Kasumi-1 (cell line): ENCODE measurements around the gene PHOX2A.
A peak's percentile ranks its signal among the peaks of the same experiment; 100 is the strongest.
"Not testable (repeated sequence)": the region's sequence is repeated elsewhere in the genome, so short reads cannot be mapped to it uniquely, and the experiment has no call there.

ENCODE experiments used
- DNase-seq, 2 experiments: peaks; one replicate each; lab custom pipeline; 2025; lab: John Stamatoyannopoulos, UW

Gene PHOX2A

DNA sequence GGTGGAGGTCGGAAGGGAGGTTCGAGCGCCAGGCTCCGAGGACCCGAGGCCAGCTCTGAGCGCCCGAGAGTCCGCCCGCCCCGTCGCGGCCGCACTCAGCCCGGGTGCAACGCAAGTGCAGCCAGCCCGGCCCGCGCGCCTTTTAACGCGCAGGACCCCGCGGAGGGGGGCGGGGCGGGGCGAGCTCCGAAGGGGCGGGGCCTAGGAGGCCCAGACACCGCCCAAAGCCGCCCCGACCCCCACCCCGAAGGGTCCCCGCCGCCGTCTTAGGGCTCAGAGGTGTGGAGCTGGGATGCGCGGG, at the start of gene PHOX2A:
TSS of gene PHOX2A (minus strand) at position 117 of the 301 bp plus-strand sequence. CDS start 172 bp downstream, outside the sequence.
- DNase-seq, result no peak

DNA sequence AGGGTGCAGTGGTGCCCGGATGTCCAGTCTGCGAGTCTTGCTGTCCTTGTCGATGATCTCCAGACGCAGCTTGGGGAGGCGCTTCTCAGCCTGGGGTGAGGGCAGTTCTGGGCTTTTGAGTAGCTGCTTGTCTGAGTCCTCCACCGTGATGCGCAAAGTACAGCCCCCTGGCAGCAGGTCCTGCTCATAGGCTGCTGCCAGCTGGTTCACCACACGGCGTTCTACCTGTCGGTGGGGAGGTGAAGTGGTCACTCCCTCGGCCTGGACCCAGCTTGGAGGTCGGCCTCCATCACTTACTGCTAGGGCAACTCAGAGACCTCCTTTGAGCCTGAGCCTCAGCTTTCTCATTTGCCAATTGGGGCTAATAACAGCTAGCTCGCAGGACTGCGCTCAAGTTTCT, 49.4 kb upstream of the PHOX2A start:
- no peak for DNase-seq

DNA sequence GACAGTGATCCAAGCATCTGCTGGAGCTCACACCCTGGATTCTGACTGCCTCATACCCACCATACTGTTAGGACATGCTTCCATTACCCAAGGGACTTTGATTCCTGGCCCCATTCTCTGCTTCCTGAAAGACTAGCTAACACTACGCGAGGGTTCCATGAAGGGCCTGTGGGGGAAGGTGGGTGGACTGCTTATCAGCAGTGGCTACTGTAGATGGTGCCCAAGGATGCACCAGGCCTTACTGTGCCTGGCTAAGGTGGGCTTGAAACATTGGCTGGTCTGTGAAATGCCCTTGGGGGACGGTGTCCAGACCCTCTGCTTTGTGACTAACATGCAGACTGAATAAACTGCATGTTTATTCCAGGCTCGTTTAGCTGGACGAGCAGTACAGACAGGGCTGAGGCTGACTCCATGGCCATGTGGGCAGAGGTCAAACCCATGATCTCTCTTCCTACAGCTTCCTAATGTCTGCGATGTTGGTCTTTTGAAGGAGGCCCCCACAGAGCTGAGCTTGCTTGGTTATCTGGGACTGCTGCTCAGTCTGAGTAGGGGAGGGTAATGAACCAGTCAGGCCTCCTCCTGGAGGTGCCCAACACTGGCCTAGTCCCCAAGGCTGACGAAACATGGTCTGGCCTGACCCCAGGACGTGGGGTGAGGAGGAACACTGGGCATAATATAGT, 48.3 kb upstream of the PHOX2A start:
- no peak for DNase-seq

- peak; percentile 33 to 35 for DNase-seq
Observed at GRCh38 chr11:72290741-72291140, 46.8 kb upstream of the PHOX2A start.

GRCh38 chr11:72287293-72287692, 43.3 kb upstream of the PHOX2A start:
- DNase-seq, result no peak

- no peak for DNase-seq
Observed at GRCh38 chr11:72283947-72284346, 40.0 kb upstream of the PHOX2A start.

GRCh38 chr11:72280726-72281315, 36.8 kb upstream of the PHOX2A start:
- DNase-seq, result no peak

- no peak for DNase-seq
Observed at GRCh38 chr11:72280037-72280436, 36.1 kb upstream of the PHOX2A start.

DNA sequence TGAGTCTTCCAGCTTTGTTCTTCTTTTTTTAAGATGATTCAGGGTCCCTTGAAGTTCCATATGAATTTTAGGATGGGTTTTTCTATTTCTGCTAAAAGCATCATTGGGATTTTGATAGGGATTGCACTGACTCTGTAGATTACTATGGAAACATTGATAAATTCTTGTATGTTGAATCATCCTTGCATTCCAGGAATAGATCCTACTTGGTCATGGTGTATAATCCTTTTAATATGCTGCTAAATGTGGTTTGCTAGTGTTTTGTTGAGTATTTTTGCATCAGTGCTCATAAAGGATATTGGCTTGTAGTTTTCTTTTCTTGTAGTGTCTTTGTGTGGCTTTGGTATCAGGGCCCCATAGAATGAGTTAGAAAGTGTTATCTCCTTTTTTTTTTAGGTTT, 34.9 kb upstream of the PHOX2A start:
- no peak for DNase-seq

DNA sequence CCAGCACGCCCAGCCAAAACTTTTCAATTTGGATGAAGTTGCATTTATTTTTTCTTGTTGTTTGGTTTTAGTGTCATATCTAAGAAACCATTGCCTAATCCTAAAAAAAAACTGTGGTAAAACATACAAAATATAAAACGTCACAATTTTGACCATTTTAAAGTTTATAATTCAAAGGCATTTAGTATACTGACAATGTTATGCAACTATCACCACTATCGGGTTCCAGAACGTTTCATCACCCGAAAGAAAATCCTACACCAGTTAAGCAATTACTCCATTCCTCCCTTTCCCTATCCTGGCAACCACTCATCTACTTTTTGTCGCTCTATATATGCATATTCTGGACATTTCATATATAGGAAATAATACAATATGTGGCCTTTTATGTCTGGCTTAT, 30.5 kb upstream of the PHOX2A start:
- no peak for DNase-seq

DNA sequence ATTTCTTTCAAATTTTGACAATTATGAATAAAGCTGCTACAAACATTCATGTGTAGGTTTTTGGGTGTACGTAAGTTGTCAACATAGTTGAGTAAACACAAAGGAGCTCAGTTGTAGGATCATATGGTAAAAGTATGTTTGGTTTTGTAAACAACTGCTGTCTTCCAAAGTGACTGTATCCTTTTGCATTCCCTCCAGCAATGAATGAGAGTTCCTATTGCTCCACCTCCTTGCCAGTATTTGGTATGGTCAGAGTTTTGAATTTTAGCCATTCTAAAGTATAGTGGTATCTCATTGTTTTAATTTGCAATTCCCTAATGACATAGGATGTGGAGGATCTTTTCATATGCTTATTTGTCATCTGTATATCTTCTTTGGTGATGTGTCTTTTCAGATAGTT, 28.0 kb upstream of the PHOX2A start:
- DNase-seq, result no peak

DNA sequence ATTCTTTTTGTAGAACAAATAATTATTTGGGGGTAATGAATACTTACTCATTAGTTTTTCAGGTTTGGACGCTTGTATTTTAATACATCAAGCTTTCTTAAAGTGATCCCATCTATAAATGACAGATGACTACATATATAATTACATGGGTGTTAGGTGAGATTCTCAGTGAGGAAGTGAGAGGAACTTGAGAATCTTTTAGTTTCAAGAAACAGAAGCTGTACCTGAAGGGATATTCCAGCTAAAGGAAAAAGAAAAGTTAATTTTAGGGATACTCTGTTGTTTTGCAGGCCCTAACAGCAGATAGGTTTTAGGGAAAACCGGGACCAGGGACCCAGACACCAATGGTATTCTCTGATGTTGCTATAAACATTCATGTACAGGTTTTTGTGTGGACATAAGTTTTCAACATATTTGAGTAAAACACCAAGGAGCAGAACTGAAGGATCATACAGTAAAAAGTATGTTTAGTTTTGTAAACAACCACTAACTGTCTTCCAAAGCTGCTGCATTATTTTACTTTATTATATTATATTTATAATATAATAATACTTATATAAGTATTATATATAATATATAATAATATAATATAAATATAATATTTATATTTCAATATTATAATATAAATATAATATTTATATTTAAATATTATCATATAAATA, 24.1 kb upstream of the PHOX2A start:
- DNase-seq, result no peak

DNA sequence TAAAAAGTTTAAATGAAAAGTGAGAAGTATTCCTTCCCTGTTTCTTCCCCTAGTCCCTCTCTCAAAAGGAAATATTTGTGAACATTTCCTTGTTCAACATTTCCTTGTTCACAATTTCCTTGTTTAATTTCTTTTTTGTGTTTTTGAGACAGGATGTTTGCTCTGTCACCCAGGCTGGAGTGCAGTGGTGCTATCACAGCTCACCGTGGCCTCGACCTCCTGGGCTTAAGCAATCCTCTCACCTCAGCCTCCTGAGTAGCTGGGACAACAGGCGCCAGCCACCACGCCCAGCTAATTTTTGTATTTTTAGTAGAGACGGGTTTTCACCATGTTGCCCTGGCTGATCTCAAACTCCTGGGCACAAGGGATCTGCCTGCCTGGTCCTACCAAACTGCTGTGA, 23.0 kb upstream of the PHOX2A start:
- DNase-seq, result not testable (repeated sequence)

DNA sequence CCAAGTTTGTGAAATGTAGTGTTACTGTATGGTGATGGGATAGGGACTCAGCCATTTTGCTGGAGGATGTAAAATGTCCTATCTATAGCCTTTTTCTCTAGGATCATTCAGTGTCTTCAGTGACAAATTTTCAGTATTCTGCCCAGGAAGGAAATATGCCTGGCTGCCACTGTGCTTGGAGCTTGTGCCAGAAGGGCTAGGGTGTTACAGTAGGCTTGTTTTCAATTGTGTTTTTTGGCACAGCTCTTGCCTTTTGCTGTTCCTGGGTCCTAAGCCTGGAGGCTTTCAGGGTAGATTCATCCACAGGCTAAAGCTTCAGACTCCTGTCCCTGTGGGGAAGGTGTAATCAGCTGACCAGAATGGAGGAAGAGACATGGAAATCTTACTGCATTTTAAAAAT, 22.0 kb upstream of the PHOX2A start:
- DNase-seq, result no peak

DNA sequence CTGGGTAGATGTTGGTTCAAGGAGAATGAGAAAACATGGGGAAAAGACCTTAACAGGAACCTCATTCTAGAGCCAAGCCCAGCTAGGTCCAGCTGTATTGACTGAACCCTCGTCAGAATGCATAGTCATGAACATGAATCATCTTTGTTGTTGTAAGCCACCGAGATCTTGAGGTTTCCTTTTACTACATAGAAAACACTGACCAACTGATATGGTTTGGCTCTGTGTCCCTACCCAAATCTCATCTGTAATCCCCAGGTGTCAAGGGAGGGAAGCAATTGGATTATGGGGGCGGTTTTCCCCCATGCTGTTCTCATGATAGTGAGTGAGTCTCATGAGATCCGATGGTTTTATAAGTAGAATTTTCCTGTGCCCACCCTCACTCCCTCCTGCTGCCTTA, 19.4 kb upstream of the PHOX2A start:
- no peak for DNase-seq

DNA sequence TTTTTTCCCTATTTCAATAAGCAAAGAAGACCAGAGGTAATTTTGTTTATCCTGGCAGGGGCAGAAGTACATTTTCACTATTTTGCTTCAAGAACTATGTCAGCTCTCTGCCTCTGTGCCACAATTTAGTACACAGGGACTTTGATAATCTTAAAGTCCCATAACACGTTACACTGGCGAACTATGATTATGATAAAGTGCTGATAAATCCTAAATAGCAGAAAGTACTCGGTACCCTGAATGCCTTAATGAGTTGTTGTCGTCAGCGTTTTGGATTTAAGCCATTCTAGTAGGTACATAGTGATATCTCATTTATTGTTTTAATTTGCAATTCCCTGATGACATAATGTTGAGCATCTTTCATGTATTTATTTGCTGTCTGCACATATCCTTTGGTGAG, 16.6 kb upstream of the PHOX2A start:
- no peak for DNase-seq

DNA sequence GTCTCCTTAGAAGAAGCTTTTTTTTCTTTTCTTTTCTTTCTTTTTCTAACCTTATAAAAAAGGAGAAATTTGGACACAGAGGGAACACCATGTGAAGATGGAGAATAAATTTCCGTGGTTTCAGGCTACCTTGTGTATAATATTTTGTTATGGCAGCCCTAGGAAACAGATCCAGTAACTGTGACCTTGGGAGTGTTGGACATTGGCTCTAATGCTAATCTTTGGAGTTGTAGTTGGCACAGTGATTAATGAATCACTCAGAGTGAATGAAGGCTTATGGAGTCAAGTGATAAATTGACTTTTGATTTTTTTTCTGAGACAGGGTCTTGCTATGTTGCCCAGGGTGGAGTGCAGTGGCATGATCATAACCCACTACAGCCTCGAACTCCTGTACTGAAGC, 15.5 kb upstream of the PHOX2A start:
- no peak for DNase-seq

DNA sequence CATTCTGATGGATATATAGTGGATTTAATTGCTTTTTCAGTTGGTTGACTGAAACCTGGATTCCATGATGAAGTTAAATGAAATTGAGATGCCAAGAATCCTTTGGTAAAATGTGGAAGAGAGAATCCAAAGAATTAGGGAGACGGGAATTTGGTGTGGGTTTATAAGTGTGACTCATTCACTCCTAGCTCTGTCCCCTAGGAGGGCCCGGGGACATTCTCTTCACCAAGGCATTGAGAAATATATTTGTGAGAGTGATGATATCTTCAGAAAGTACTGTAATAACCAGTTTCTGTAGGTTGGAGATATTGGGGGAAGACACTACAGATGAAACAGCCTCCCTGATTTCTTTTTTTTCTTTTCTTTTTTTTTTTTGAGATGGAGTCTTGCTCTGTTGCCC, 13.6 kb upstream of the PHOX2A start:
- DNase-seq, result no peak

DNA sequence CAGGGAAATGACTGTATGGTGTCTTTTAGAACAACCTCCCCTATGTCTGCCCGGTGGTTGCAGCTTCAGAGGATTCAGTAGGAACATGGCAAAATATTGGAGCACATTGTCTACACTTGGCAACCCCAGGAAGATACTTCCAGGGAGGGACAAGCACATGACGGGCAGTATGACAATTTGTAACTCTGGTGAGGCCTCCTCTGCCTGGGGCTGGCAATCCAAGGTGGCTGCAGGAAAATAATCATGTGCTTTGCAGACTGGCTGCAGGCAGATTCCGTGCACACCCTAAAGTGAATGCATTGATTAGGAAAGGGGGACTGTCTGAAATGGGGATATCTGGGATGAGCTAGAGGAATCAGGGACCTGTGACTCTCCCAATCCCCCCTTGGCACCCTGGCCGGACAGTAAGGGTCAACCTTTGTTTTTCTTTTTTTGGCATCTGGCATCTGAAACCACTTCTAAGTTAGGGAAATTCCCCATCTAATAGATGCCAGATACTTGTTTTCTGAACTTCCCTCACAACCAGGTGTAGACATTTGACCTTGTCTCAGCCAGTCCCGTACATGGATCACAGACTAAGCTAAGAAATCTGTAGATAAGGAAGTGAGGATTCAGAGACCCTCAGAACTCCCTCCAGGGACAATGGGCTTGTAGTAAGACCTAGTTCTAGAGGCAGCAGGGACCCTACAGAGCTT, 10.5 kb upstream of the PHOX2A start:
- DNase-seq, result no peak

- DNase-seq, result no peak
Observed at GRCh38 chr11:72253392-72253791, 9.4 kb upstream of the PHOX2A start.

GRCh38 chr11:72251614-72252013, 7.6 kb upstream of the PHOX2A start:
- DNase-seq, result no peak

DNA sequence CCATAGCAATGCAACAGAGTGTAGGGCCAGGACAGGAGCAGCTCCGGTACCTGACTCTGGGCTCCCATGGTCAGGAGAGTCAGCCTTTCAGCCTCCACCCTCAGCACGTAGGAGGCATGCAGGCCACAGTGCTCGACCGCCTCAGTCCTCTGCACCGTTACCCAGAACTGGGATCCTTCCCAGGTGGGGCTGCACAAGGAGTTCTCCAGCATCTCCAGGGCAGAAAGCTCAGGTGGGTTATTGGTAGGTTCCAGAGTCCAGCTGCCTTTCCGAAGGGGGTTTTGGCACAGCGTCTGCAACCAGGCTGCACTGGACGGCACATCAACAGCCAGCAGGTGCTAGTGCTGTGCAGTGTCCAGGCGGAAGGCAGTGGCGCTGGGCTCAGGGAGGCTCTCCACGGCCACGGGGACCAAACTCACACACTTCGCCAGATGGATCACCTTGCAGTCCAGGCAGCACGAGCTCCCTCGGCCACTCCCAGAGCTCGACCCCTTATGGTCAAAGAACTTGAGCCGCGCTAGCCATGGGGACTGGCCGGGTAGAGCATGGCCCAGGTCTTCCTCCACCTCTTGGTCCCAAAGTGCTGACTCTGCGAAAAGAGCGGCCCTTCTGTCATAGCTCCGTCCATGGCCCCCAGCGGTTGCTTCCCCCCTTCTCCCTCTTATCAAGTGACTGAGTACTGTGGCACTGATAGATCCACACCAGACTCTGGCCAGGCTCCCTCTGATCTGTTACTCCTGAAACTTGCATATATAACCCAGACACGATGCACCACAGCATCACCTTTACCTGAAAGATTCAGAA, 6.9 kb upstream of the PHOX2A start:
- DNase-seq, result no peak
